GM12872 (cell line): ENCODE data around the gene GJC1.

ENCODE experiments used
- TF ChIP-seq, protein P1 (sequence below): IDR thresholded peaks from 3 replicates; pipeline ENCODE4 v1.5.1; 2011; ENCODE audit warnings: low read depth, mild to moderate bottlenecking, low read length, moderate library complexity; ENCODE audit not compliant: insufficient read depth

Gene GJC1

DNA sequence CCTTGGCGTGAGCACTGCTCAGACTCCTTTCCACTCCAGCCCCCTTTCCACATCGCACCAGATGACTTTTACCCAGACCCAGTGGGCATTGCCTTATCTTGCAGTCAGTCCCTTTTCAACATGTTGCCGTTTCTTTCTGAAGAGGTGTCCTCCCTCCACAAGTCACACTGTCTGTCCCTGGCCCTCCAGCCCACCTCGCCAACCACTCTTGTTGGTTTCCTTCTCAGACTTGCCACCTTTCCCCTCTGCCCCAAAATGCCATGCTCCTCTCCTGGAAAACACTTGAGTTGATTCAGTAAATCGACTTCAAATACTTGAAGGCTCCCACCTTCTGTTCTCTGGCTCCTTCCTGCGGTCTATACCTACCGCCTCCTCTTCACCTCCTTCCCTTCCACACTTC lies 78.8 kb downstream of the GJC1 start:
- TF ChIP-seq, protein P1, sequence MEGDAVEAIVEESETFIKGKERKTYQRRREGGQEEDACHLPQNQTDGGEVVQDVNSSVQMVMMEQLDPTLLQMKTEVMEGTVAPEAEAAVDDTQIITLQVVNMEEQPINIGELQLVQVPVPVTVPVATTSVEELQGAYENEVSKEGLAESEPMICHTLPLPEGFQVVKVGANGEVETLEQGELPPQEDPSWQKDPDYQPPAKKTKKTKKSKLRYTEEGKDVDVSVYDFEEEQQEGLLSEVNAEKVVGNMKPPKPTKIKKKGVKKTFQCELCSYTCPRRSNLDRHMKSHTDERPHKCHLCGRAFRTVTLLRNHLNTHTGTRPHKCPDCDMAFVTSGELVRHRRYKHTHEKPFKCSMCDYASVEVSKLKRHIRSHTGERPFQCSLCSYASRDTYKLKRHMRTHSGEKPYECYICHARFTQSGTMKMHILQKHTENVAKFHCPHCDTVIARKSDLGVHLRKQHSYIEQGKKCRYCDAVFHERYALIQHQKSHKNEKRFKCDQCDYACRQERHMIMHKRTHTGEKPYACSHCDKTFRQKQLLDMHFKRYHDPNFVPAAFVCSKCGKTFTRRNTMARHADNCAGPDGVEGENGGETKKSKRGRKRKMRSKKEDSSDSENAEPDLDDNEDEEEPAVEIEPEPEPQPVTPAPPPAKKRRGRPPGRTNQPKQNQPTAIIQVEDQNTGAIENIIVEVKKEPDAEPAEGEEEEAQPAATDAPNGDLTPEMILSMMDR, result no peak

DNA sequence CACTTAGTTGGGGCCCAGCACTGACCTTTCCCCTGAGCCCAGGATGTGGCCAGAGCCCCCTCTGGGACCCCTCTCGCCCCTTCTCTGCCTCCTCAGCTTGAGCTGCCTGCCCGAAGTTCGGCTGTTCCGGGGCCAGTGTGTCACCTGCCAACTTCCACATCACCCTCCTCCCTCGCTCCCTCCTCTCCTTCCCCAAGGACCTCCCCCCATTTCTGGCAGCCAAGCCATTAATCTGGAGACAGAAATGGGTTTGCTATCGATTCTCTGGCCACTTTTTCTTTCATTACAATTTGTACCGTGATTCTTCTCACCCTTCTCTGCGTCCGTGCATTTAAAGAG lies 80.1 kb downstream of the GJC1 start:
- TF ChIP-seq, protein P1, result no peak

- TF ChIP-seq, protein P1, result no peak
These were observed 80.8 kb downstream of the GJC1 start for GRCh38 chr17:44749076-44749979.
